Activated T-cell treated with anti-CD3 and anti-CD28 coated beads, Interleukin-2, amount 50 U/mL, for 48 hours (primary cell): ENCODE data around the gene FANCC.
"Not testable (repeated sequence)": the region's sequence is repeated elsewhere in the genome, so short reads cannot be mapped to it uniquely, and the experiment has no call there.

Experiments
- DNase-seq, 2 experiments: peaks; one replicate each; pipeline ENCODE4 v3.0.0-alpha.2; 2020

The FANCC gene

GRCh38 chr9:95327239-95327865 is 9.8 kb upstream of the FANCC start:
- no peak for DNase-seq

GRCh38 chr9:95325221-95325620 is 7.7 kb upstream of the FANCC start:
- DNase-seq: no peak

- no peak for DNase-seq
Observed at GRCh38 chr9:95317893-95318211, 343 bp upstream of the FANCC start.

GRCh38 chr9:95316794-95317118 is 753 bp downstream of the FANCC start:
- DNase-seq: peak in 1 of 2 experiments; percentile 72

GRCh38 chr9:95316274-95316673 is 1.2 kb downstream of the FANCC start:
- no peak for DNase-seq

- DNase-seq: no peak
Observed at GRCh38 chr9:95315108-95315746, 2.3 kb downstream of the FANCC start.

- peak in 1 of 2 experiments; percentile 28 for DNase-seq
Observed at GRCh38 chr9:95313010-95313498, 4.5 kb downstream of the FANCC start.

- DNase-seq: no peak
Observed at GRCh38 chr9:95311961-95312360, 5.5 kb downstream of the FANCC start.

- DNase-seq: no peak
Observed at GRCh38 chr9:95307538-95307937, 10.0 kb downstream of the FANCC start.

GRCh38 chr9:95306819-95307218 is 10.7 kb downstream of the FANCC start:
- DNase-seq: no peak

- DNase-seq: no peak
Observed at GRCh38 chr9:95305770-95306492, 11.6 kb downstream of the FANCC start.

- DNase-seq: no peak
Observed at GRCh38 chr9:95302479-95302878, 15.0 kb downstream of the FANCC start.

GRCh38 chr9:95297760-95298159 is 19.7 kb downstream of the FANCC start:
- DNase-seq: no peak

GRCh38 chr9:95297316-95297715 is 20.2 kb downstream of the FANCC start:
- no peak for DNase-seq

GRCh38 chr9:95296761-95297160 is 20.7 kb downstream of the FANCC start:
- no peak for DNase-seq

GRCh38 chr9:95293296-95293695 is 24.2 kb downstream of the FANCC start:
- DNase-seq: not testable (repeated sequence)

- no peak for DNase-seq
Observed at GRCh38 chr9:95292226-95292625, 25.3 kb downstream of the FANCC start.

GRCh38 chr9:95286151-95286550 is 31.4 kb downstream of the FANCC start:
- no peak for DNase-seq

- no peak for DNase-seq
Observed at GRCh38 chr9:95285307-95285706, 32.2 kb downstream of the FANCC start.

GRCh38 chr9:95284162-95285080 is 33.1 kb downstream of the FANCC start:
- DNase-seq: no peak

GRCh38 chr9:95283673-95284072 is 33.8 kb downstream of the FANCC start:
- DNase-seq: no peak

GRCh38 chr9:95282332-95282731 is 35.2 kb downstream of the FANCC start:
- no peak for DNase-seq

GRCh38 chr9:95280745-95281144 is 36.8 kb downstream of the FANCC start:
- DNase-seq: no peak
